ENCODE measurements around the gene AGAP3.

GRCh38 chr7:151075978-151076426 lies 10.3 kb upstream of the AGAP3 start:
- TF ChIP-seq SPI1 (IDR thresholded peaks at IDR 0.05; ENCODE audit: low read depth, low read length): no peak
- TF ChIP-seq POLR2A (IDR thresholded peaks at IDR 0.05; ENCODE audit: low read depth, low read length): no peak
- TF ChIP-seq POLR2AphosphoS5 (IDR thresholded peaks at IDR 0.05; ENCODE audit: low read depth, low read length): no peak
- no peak for TF ChIP-seq TAF1 (IDR thresholded peaks at IDR 0.05; ENCODE audit: low read depth, low read length)
- TF ChIP-seq PAX5 (IDR thresholded peaks at IDR 0.05; ENCODE audit: insufficient read depth, low read length, severe bottlenecking): no peak

Measured in GM12891 (cell line).